Loucy (cell line): ENCODE measurements around the gene ASGR2.
A peak's percentile ranks its signal among the peaks of the same experiment; 100 is the strongest.

Experiments
- H2AFZ ChIP-seq: fragments of 200-600 bp; sonication (generic); 2 replicates; pipeline ENCODE4 v1.6.0; 2016; ENCODE audit warnings: antibody characterized with exemption, mild to moderate bottlenecking, low read length, moderate library complexity
- H3F3A ChIP-seq: fragments of 200-600 bp; 2 replicates; pipeline ENCODE4 v1.6.0; 2016; ENCODE audit warnings: antibody characterized with exemption, low read depth, mild to moderate bottlenecking
- H3K27me3 ChIP-seq: fragments of 200-600 bp; sonication (generic); 2 replicates; pipeline ENCODE4 v1.6.1; 2014; ENCODE audit warnings: low read length, mild to moderate bottlenecking; ENCODE audit not compliant: insufficient read depth, poor library complexity, severe bottlenecking
- H3K36me3 ChIP-seq: fragments of 200-600 bp; sonication (generic); 2 replicates; pipeline ENCODE4 v1.6.1; 2016; ENCODE audit warnings: low read length; ENCODE audit not compliant: insufficient read depth
- H3K4me1 ChIP-seq: fragments of 200-600 bp; sonication (generic); 2 replicates; pipeline ENCODE4 v1.5.1; 2014; ENCODE audit warnings: low read length, mild to moderate bottlenecking; ENCODE audit not compliant: insufficient read depth, poor library complexity, severe bottlenecking
- H3K4me2 ChIP-seq: fragments of 200-600 bp; sonication (generic); 2 replicates; pipeline ENCODE4 v1.6.0; 2014; ENCODE audit warnings: antibody characterized with exemption, low read length, low read depth, mild to moderate bottlenecking; ENCODE audit not compliant: poor library complexity, severe bottlenecking
- H3K4me3 ChIP-seq: fragments of 200-600 bp; sonication (generic); 2 replicates; pipeline ENCODE4 v1.5.1; 2014; ENCODE audit warnings: low read length, mild to moderate bottlenecking, mixed read lengths; ENCODE audit not compliant: poor library complexity, severe bottlenecking
- H3K79me2 ChIP-seq: fragments of 200-600 bp; sonication (generic); 2 replicates; pipeline ENCODE4 v1.6.1; 2014; ENCODE audit warnings: low read length; ENCODE audit not compliant: insufficient read depth
- H3K9ac ChIP-seq: fragments of 200-600 bp; sonication (generic); 2 replicates; pipeline ENCODE4 v1.6.0; 2014; ENCODE audit warnings: mild to moderate bottlenecking, low read depth, low read length, moderate library complexity; ENCODE audit not compliant: poor library complexity, severe bottlenecking
- H3K9me2 ChIP-seq: fragments of 200-600 bp; sonication (generic); replicated peaks from 2 replicates; pipeline ENCODE4 v1.6.1; 2016; ENCODE audit warnings: low read depth, low read length, mixed read lengths
- H3K9me3 ChIP-seq: fragments of 200-600 bp; sonication (generic); 2 replicates; pipeline ENCODE4 v1.6.1; 2014; ENCODE audit warnings: mild to moderate bottlenecking, antibody characterized with exemption, low read length, low read depth; ENCODE audit not compliant: insufficient read depth
- H4K20me1 ChIP-seq: fragments of 200-600 bp; sonication (generic); 2 replicates; pipeline ENCODE4 v1.6.0; 2014; ENCODE audit warnings: antibody characterized with exemption, low read length, mild to moderate bottlenecking; ENCODE audit not compliant: insufficient read depth, poor library complexity, severe bottlenecking
- CTCF ChIP-seq: fragments of 200-600 bp; sonication (generic); conservative IDR thresholded peaks from 2 replicates; pipeline ENCODE4 v1.5.1; 2014; ENCODE audit warnings: mild to moderate bottlenecking, antibody characterized with exemption, low read length
- EZH2phosphoT487 ChIP-seq: fragments of 200-600 bp; IDR thresholded peaks from 2 replicates; pipeline ENCODE4 v1.6.1; 2018; ENCODE audit warnings: antibody characterized with exemption, mild to moderate bottlenecking, moderate library complexity, borderline replicate concordance

Gene ASGR2

GRCh38 chr17:7084088-7084487, 30.5 kb downstream of the ASGR2 start:
- Histone ChIP-seq H3K9ac (no peak overlapping the region), H2AFZ (no peak overlapping the region), H3K27me3 (no peaks in the 10 kb centered on the region), H3K4me1 (peaks cover 4% of the 10 kb centered on the region), H4K20me1 (no peaks in the 10 kb centered on the region), H3K4me2 (no peak overlapping the region), H3F3A (no peaks in the 10 kb centered on the region), H3K9me3 (no peaks in the 10 kb centered on the region), H3K9me2 (no peaks in the 10 kb centered on the region), H3K4me3 (no peak overlapping the region), H3K79me2 (no peaks in the 10 kb centered on the region), H3K36me3 (no peaks in the 10 kb centered on the region)
- TF ChIP-seq CTCF, result no peak
- TF ChIP-seq EZH2phosphoT487, result no peak

GRCh38 chr17:7083592-7083991, 31.0 kb downstream of the ASGR2 start:
- Histone ChIP-seq H3K9me2 (no peaks in the 10 kb centered on the region), H3K9me3 (no peaks in the 10 kb centered on the region), H3K4me3 (no peak overlapping the region), H4K20me1 (no peaks in the 10 kb centered on the region), H3K27me3 (no peaks in the 10 kb centered on the region), H3F3A (no peaks in the 10 kb centered on the region), H3K4me1 (peaks cover 4% of the 10 kb centered on the region), H3K4me2 (no peak overlapping the region), H3K36me3 (no peaks in the 10 kb centered on the region), H2AFZ (no peak overlapping the region), H3K9ac (no peak overlapping the region), H3K79me2 (no peaks in the 10 kb centered on the region)
- no peak for TF ChIP-seq CTCF
- TF ChIP-seq EZH2phosphoT487, result no peak

- Histone ChIP-seq H3F3A (no peaks in the 10 kb centered on the region), H3K27me3 (no peaks in the 10 kb centered on the region), H3K9me3 (no peaks in the 10 kb centered on the region), H3K4me1 (peaks cover 4% of the 10 kb centered on the region), H3K4me2 (peak overlapping the region; percentile 34), H4K20me1 (no peaks in the 10 kb centered on the region), H3K36me3 (no peaks in the 10 kb centered on the region), H3K9me2 (no peaks in the 10 kb centered on the region), H3K79me2 (no peaks in the 10 kb centered on the region), H2AFZ (no peak overlapping the region), H3K9ac (no peak overlapping the region), H3K4me3 (no peak overlapping the region)
- no peak for TF ChIP-seq CTCF
- no peak for TF ChIP-seq EZH2phosphoT487
These were observed 33.1 kb downstream of the ASGR2 start for GRCh38 chr17:7081341-7082062.
